K562 (cell line): ENCODE data around the gene B3GALT4. TPM values are rescaled to one million over a fixed set of nuclear protein-coding genes. Genes with fewer than 3 reads are reported as not detected.
A peak's percentile ranks its signal among the peaks of the same experiment; 100 is the strongest.

Experiments used
- ATAC-seq: fragments of 200-7000 bp; cut with Tn5 transposase; 3 replicates; pipeline ENCODE4 v1.9.1; 2020; ENCODE audit warnings: moderate library complexity
- BruUV-seq: library from RNA; stranded (reverse); fragments of 400-500 nt; replicated peaks from 2 replicates; lab custom pipeline; 2021; lab: Mats Ljungman, UMichigan
- CTCF ChIA-PET: fragments of 300-600 bp; formaldehyde crosslinking; extraction: SDS; loops from one replicate; lab custom pipeline; 2021; ENCODE audit warnings: low intra/inter-chr PET ratio; lab: Yijun Ruan, JAX
- POLR2A ChIA-PET: fragments of 300-600, 350-650 bp; sonication (Branson Sonifier 250); formaldehyde crosslinking; extraction: SDS; loops from one replicate; lab custom pipeline; 2021; ENCODE audit warnings: antibody characterized with exemption, inconsistent platforms; lab: Yijun Ruan, JAX
- DNase-seq, 4 experiments: peaks; one replicate each; pipeline versions ENCODE4 v3.0.0 to v3.0.0-alpha.2; 2011 to 2018; ENCODE audit warnings: low spot score in 3 of 4, mixed read lengths in 3 of 4; ENCODE audit errors: extremely low read depth in 1 of 4
- FAIRE-seq: peaks from 2 replicates; lab custom pipeline; 2011; peaks lifted over from hg19 to GRCh38; lab: Jason Lieb, UNC
- H2AFZ ChIP-seq: 2 replicates; pipeline ENCODE4 v1.6.0; 2011; ENCODE audit warnings: low read depth, low read length, control low read depth, inconsistent platforms
- H3K27ac ChIP-seq: fragments of 200-600 bp; 3 replicates; pipeline ENCODE4 v1.8.0; 2011; ENCODE audit warnings: low read depth, mild to moderate bottlenecking, control low read depth, inconsistent platforms, low read length, moderate library complexity, mixed read lengths; ENCODE audit errors: extremely low read depth
- H3K27me3 ChIP-seq, 2 experiments: fragments of 300-600 bp in 1 of 2; 2 replicates in 1 of 2; 3 replicates in 1 of 2; pipeline versions ENCODE4 v1.6.0 to v1.8.0; 2011; ENCODE audit warnings: inconsistent platforms in 2 of 2, low read length in 2 of 2, mild to moderate bottlenecking in 1 of 2, mixed read lengths in 1 of 2, moderate library complexity in 1 of 2; ENCODE audit not compliant: control insufficient read depth in 2 of 2, insufficient read depth in 2 of 2
- H3K36me3 ChIP-seq: fragments of 300-600 bp; 3 replicates; pipeline ENCODE4 v1.8.0; 2011; ENCODE audit warnings: mild to moderate bottlenecking, low read length, inconsistent platforms; ENCODE audit not compliant: control insufficient read depth, insufficient read depth
- H3K4me1 ChIP-seq, 2 experiments: fragments of 200-600 bp in 1 of 2; replicated peaks in 1 of 2; 2 replicates in 1 of 2; 3 replicates in 1 of 2; pipeline versions ENCODE4 v1.5.1 to v1.8.0; 2011; ENCODE audit warnings: inconsistent platforms in 2 of 2, low read length in 2 of 2, mild to moderate bottlenecking in 1 of 2, mixed read lengths in 1 of 2, moderate library complexity in 1 of 2; ENCODE audit not compliant: control insufficient read depth in 2 of 2, insufficient read depth in 2 of 2
- H3K4me2 ChIP-seq: 2 replicates; pipeline ENCODE4 v1.6.1; 2011; ENCODE audit warnings: low read length, control low read depth, inconsistent platforms, mixed read lengths; ENCODE audit not compliant: insufficient read depth
- H3K4me3 ChIP-seq: fragments of 200-600 bp; sonication (generic), shearing (Covaris generic); 2 replicates; pipeline ENCODE4 v1.5.1; 2016; ENCODE audit warnings: control low read depth, inconsistent platforms
- H3K79me2 ChIP-seq: fragments of 200-600 bp; 3 replicates; pipeline ENCODE4 v1.8.0; 2011; ENCODE audit warnings: low read length, inconsistent platforms; ENCODE audit not compliant: control insufficient read depth, insufficient read depth
- H3K9ac ChIP-seq, 2 experiments: 2 replicates each; pipeline versions ENCODE4 v1.6.0 to v1.6.1; 2011; ENCODE audit warnings: low read depth in 2 of 2, low read length in 2 of 2, control low read depth in 1 of 2, inconsistent platforms in 1 of 2, mild to moderate bottlenecking in 1 of 2, mixed read lengths in 1 of 2; ENCODE audit not compliant: insufficient read depth in 1 of 2
- H3K9me1 ChIP-seq: one replicate; pipeline ENCODE4 v1.6.0; 2011; ENCODE audit warnings: inconsistent platforms, mild to moderate bottlenecking, low read length, moderate library complexity; ENCODE audit not compliant: control insufficient read depth, insufficient read depth
- H3K9me3 ChIP-seq: replicated peaks from 2 replicates; pipeline ENCODE4 v1.5.1; 2011; ENCODE audit warnings: low read depth, low read length, inconsistent platforms; ENCODE audit not compliant: control insufficient read depth, insufficient read depth
- H4K20me1 ChIP-seq: replicated peaks from 2 replicates; pipeline ENCODE4 v1.6.1; 2011; ENCODE audit warnings: low read length, inconsistent platforms, mixed read lengths; ENCODE audit not compliant: control insufficient read depth, insufficient read depth
- JUND ChIP-seq, 2 experiments: IDR thresholded peaks; 2 replicates in 1 of 2; 3 replicates in 1 of 2; pipeline ENCODE4 v1.6.1; 2011; ENCODE audit warnings: borderline replicate concordance in 2 of 2, low read depth in 2 of 2, low read length in 2 of 2, improper control_type of control experiment in 1 of 2, missing biosample characterization in 1 of 2, missing genetic modification characterization in 1 of 2, missing genetic modification reagents in 1 of 2
- MXI1 ChIP-seq: IDR thresholded peaks from 2 replicates; pipeline ENCODE4 v1.6.1; 2011; ENCODE audit warnings: low read depth, mild to moderate bottlenecking, improper control_type of control experiment, low read length
- NR2C1 ChIP-seq, 2 experiments: fragments of 450-650 bp; IDR thresholded peaks; 2 replicates each; pipeline ENCODE4 v1.6.1; 2017; ENCODE audit warnings: mild to moderate bottlenecking in 2 of 2, antibody characterized with exemption in 1 of 2, inconsistent platforms in 1 of 2, missing compliant biosample characterization in 1 of 2, missing genetic modification characterization in 1 of 2
- RB1 ChIP-seq: fragments of 450-650 bp; IDR thresholded peaks from 2 replicates; pipeline ENCODE4 v1.6.1; 2017; ENCODE audit warnings: low read depth, mild to moderate bottlenecking
- RFX1 ChIP-seq: fragments of 450-650 bp; IDR thresholded peaks from 2 replicates; pipeline ENCODE4 v1.6.1; 2016; ENCODE audit warnings: mild to moderate bottlenecking, moderate library complexity
- SMARCA5 ChIP-seq: fragments of 450-650 bp; IDR thresholded peaks from 2 replicates; pipeline ENCODE4 v1.6.1; 2016
- SMARCE1 ChIP-seq: fragments of 450-650 bp; IDR thresholded peaks from 2 replicates; pipeline ENCODE4 v1.7.1; 2016; ENCODE audit warnings: mild to moderate bottlenecking
- TARDBP ChIP-seq: fragments of 450-650 bp; IDR thresholded peaks from 2 replicates; pipeline ENCODE4 v1.6.1; 2016
- TEAD1 ChIP-seq, 2 experiments: fragments of 450-650 bp in 1 of 2; sonication (generic) in 1 of 2; formaldehyde crosslinking; IDR thresholded peaks; 2 replicates each; pipeline versions ENCODE4 v1.4.0 to v1.8.0; 2020 to 2022; ENCODE audit warnings: mild to moderate bottlenecking in 2 of 2, missing genetic modification reagents in 1 of 2
- ZBTB8A ChIP-seq: fragments of 450-650 bp; IDR thresholded peaks from 2 replicates; pipeline ENCODE4 v1.6.1; 2018; ENCODE audit warnings: mild to moderate bottlenecking, moderate library complexity; ENCODE audit not compliant: partially characterized antibody
- ZFP1 ChIP-seq: fragments of 450-650 bp; formaldehyde crosslinking; IDR thresholded peaks from 2 replicates; pipeline ENCODE4 v1.4.0; 2020; ENCODE audit warnings: mild to moderate bottlenecking, mixed read lengths
- ZKSCAN1 ChIP-seq: fragments of 150-350 bp; IDR thresholded peaks from 2 replicates; pipeline ENCODE4 v1.6.1; 2016; ENCODE audit warnings: low read depth, low read length
- ZNF121 ChIP-seq: sonication (generic); formaldehyde crosslinking; conservative IDR thresholded peaks from 2 replicates; pipeline ENCODE4 v1.8.0; 2022; ENCODE audit warnings: missing genetic modification reagents
- ZNF165 ChIP-seq: fragments of 250-450 bp; sonication (Bioruptor Pico); IDR thresholded peaks from 2 replicates; pipeline ENCODE4 v1.4.0; 2020; ENCODE audit warnings: borderline replicate concordance
- ZNF445 ChIP-seq: fragments of 250-450 bp; sonication (Bioruptor Pico); IDR thresholded peaks from 2 replicates; pipeline ENCODE4 v1.4.0; 2020; ENCODE audit warnings: low read depth, mild to moderate bottlenecking, moderate library complexity
- ZNF57 ChIP-seq: fragments of 450-650 bp; formaldehyde crosslinking; IDR thresholded peaks from 2 replicates; pipeline ENCODE4 v1.4.0; 2020; ENCODE audit warnings: mild to moderate bottlenecking, moderate library complexity
- WGBS: fragments of 100-300 bp; shearing (Covaris generic); methylation state at CpG from one replicate; pipeline ENCODE4 v1.1.6; 2016; ENCODE audit warnings: low coverage, mixed read lengths; ENCODE audit not compliant: insufficient coverage; ENCODE audit errors: missing lambda C conversion rate; 5-methylcytosine and 5-hydroxymethylcytosine counted together
- in situ Hi-C: fragments of 300-500 bp; cut with MboI; formaldehyde crosslinking; loops from 4 replicates; pipeline ENCODE4 v1.15.0; 2018; ENCODE audit warnings: inconsistent platforms, mixed read lengths
- intact Hi-C: fragments of 100-400 bp; cut with micrococcal nuclease; formaldehyde crosslinking; loops from 2 replicates; pipeline ENCODE4 v1.14.2; 2022
- polyA plus RNA-seq, 8 experiments: library from polyadenylated mRNA; depleted of rRNA in 4 of 8; stranded (reverse) in 5 of 8; unstranded in 3 of 8; fragments of >200 nt; fragmentation: Nextera tagmentation in 2 of 8; fragmentation: Illumina TruSeq in 1 of 8; extraction: Ambion mirVana in 2 of 8; extraction: Trizol in 1 of 8; gene quantifications; 2 replicates each; pipeline versions ENCODE4 v1.2.1 to v1.2.3, GENCODE V29; 2011 to 2014; ENCODE audit warnings: inconsistent platforms in 1 of 8, missing spikeins in 1 of 8
- total RNA-seq, 7 experiments: library from RNA; depleted of rRNA in 6 of 7; stranded (reverse); fragments of >200 nt in 6 of 7; fragmentation: Illumina TruSeq in 2 of 7; extraction: Trizol in 2 of 7; gene quantifications; 2 replicates each; pipeline versions ENCODE4 v1.2.1 to v1.2.3, GENCODE V29; 2011 to 2021; ENCODE audit warnings: low replicate concordance in 1 of 7
- TF ChIP-seq, protein P1 (sequence below): fragments of 250-450 bp; sonication (Bioruptor Pico); IDR thresholded peaks from 2 replicates; pipeline ENCODE4 v1.6.1; 2021; ENCODE audit warnings: mild to moderate bottlenecking

Gene B3GALT4
- total and polyA plus RNA-seq, 9 of the 15 experiments (the other 6 are each of a cell fraction or from before 2014, with no cell fraction given), result 0.11 to 1.3 (median 0.53) TPM; not detected in 1

GRCh38 chr6:33248932-33249731, 27.8 kb upstream of the B3GALT4 start (continued):
- TF ChIP-seq MXI1 (0 out of 2 replicates have a peak, but pooled peaks have one; percentile 9), ZBTB8A (no peak)

GRCh38 chr6:33249732-33250630, 26.9 kb upstream of the B3GALT4 start:
- BruUV-seq, result TSS peak; percentile 88
- peak overlapping the region; percentile 53 for H3K4me3 ChIP-seq
- 20% methylated on average over 15 of the region's 15 CpGs for WGBS
- H3K9ac ChIP-seq, result peak overlapping the region; percentile 89 to 90
- peak overlapping the region; percentile 97 for H3K4me2 ChIP-seq
- no peaks in the 10 kb centered on the region for H4K20me1 ChIP-seq
- intact Hi-C loops, result loop anchor here (2.0 kb wide), 1 partner anchor 49 kb away; the partner anchor contains the start of genes RXRB and SLC39A7
- peak overlapping the region; percentile 92 for H2AFZ ChIP-seq
- H3K79me2 ChIP-seq, result no peaks in the 10 kb centered on the region
- H3K27ac ChIP-seq, result peak overlapping the region; percentile 91
- H3K27me3 ChIP-seq, result peaks cover 4 to 6% of the 10 kb centered on the region in 2 experiments; a peak in 2 of 5 replicates
- FAIRE-seq (no peak), DNase-seq (peak in 2 of 4 experiments; percentile 34), ATAC-seq (peak; percentile 5)
- H3K9me1 ChIP-seq, result peaks cover 4% of the 10 kb centered on the region
- peaks cover 22 to 31% of the 10 kb centered on the region in 2 experiments for H3K4me1 ChIP-seq
- in situ Hi-C loops, result loop anchor here (5.0 kb wide), 2 partner anchors 133 to 233 kb away; no protein-coding TSS in a partner anchor
- no peaks in the 10 kb centered on the region for H3K9me3 ChIP-seq
- ChIA-PET POLR2A (interaction anchor here (0.6 to 5.2 kb wide), 23 partner anchors 9 to 712 kb away, joined by 3 to 57 read pairs (median 4); partner anchors contain the start of genes B3GALT4, RING1, RPS18 and VPS52), CTCF (interaction anchor here (2.7 to 3.6 kb wide), 2 partner anchors 89 to 126 kb away, joined by 21 to 24 read pairs; no protein-coding TSS in a partner anchor)
- peaks cover 21% of the 10 kb centered on the region for H3K36me3 ChIP-seq
- no peak for TF ChIP-seq SMARCA5
- no peak for TF ChIP-seq ZNF121 (CRISPR knock-in tag)
- no peak for TF ChIP-seq RFX1
- no peak for TF ChIP-seq ZFP1 (CRISPR knock-in tag)
- TF ChIP-seq SMARCE1, result no peak
- TF ChIP-seq TEAD1 (CRISPR knock-in tag; IDR thresholded peaks at IDR 0.05), result no peak
- TF ChIP-seq ZNF57, result peak; percentile 65; the same call in 1 of the 2 replicates
- TF ChIP-seq NR2C1 (IDR thresholded peaks at IDR 0.05), result peak; percentile 79
- TF ChIP-seq NR2C1 (tag; IDR thresholded peaks at IDR 0.05), result peak; percentile 85
- TF ChIP-seq ZNF445 (CRISPR knock-in tag), result 0 out of 2 replicates have a peak, but pooled peaks have one; percentile 4
- peak; percentile 74; the same call in 1 of the 2 replicates for TF ChIP-seq ZNF165 (CRISPR knock-in tag)
- no peak; the same call in 1 of the 2 replicates for TF ChIP-seq RB1
- TF ChIP-seq, protein P1, sequence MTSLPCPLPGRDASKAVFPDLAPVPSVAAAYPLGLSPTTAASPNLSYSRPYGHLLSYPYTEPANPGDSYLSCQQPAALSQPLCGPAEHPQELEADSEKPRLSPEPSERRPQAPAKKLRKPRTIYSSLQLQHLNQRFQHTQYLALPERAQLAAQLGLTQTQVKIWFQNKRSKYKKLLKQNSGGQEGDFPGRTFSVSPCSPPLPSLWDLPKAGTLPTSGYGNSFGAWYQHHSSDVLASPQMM (CRISPR knock-in tag), result no peak
- TF ChIP-seq ZKSCAN1, result no peak; the same call in 1 of the 2 replicates
- TF ChIP-seq TARDBP, result no peak
- no peak for TF ChIP-seq JUND (IDR thresholded peaks at IDR 0.05; ENCODE audit: borderline replicate concordance, low read depth, low read length)
- no peak for TF ChIP-seq JUND (tag; IDR thresholded peaks at IDR 0.05; ENCODE audit: borderline replicate concordance, low read depth, low read length)
